ENCODE data around the gene ZSWIM3.
A peak's percentile ranks its signal among the peaks of the same experiment; 100 is the strongest.
"Not testable (repeated sequence)": the region's sequence is repeated elsewhere in the genome, so short reads cannot be mapped to it uniquely, and the experiment has no call there.

ZSWIM3 gene

GRCh38 chr20:45823949-45824835 lies 33.2 kb upstream of the ZSWIM3 start:
- peak; percentile 56 for DNase-seq (ENCODE audit: low read depth)
- H3K4me3 ChIP-seq (replicated peaks; ENCODE audit: low read depth, low read length): no peak overlapping the region
- peak; percentile 44 for TF ChIP-seq CTCF (IDR thresholded peaks at IDR 0.05; ENCODE audit: low read length, missing control alignments)

- no peak overlapping the region for H3K4me3 ChIP-seq (replicated peaks; ENCODE audit: low read depth, low read length)
- peak; percentile 26 for DNase-seq (ENCODE audit: low read depth)
- no peak for TF ChIP-seq CTCF (IDR thresholded peaks at IDR 0.05; ENCODE audit: low read length, missing control alignments)
Measured at GRCh38 chr20:45826381-45827019, 30.9 kb upstream of the ZSWIM3 start.

- H3K4me3 ChIP-seq (replicated peaks; ENCODE audit: low read depth, low read length): no peak within 1 kb of the TSS
- no peak for DNase-seq (ENCODE audit: low read depth)
- no peak for TF ChIP-seq CTCF (IDR thresholded peaks at IDR 0.05; ENCODE audit: low read length, missing control alignments)
Measured at GRCh38 chr20:45827030-45827652, 30.3 kb upstream of the ZSWIM3 start, which contains the start of gene TNNC2. TSS of gene TNNC2 (minus strand) at chr20:45827312. CDS start at chr20:45827248, 64 bp downstream.

- no peak for DNase-seq (ENCODE audit: low read depth)
- TF ChIP-seq CTCF (IDR thresholded peaks at IDR 0.05; ENCODE audit: low read length, missing control alignments): no peak
- H3K4me3 ChIP-seq (replicated peaks; ENCODE audit: low read depth, low read length): no peak overlapping the region
Measured at GRCh38 chr20:45827712-45828111, 29.7 kb upstream of the ZSWIM3 start.

GRCh38 chr20:45828589-45828988 lies 28.8 kb upstream of the ZSWIM3 start:
- H3K4me3 ChIP-seq (replicated peaks; ENCODE audit: low read depth, low read length): no peak overlapping the region
- TF ChIP-seq CTCF (IDR thresholded peaks at IDR 0.05; ENCODE audit: low read length, missing control alignments): no peak
- DNase-seq (ENCODE audit: low read depth): peak; percentile 17

GRCh38 chr20:45829673-45830106 lies 27.7 kb upstream of the ZSWIM3 start:
- not testable (repeated sequence) for H3K4me3 ChIP-seq (replicated peaks; ENCODE audit: low read depth, low read length)
- DNase-seq (ENCODE audit: low read depth): peak; percentile 26

GRCh38 chr20:45832619-45833018 lies 24.8 kb upstream of the ZSWIM3 start:
- no peak for DNase-seq (ENCODE audit: low read depth)
- no peak for TF ChIP-seq CTCF (IDR thresholded peaks at IDR 0.05; ENCODE audit: low read length, missing control alignments)
- H3K4me3 ChIP-seq (replicated peaks; ENCODE audit: low read depth, low read length): no peak overlapping the region
